Spleen (tissue), 7 donors: ENCODE data around the gene RHOT2.

Source experiments
- CTCF ChIP-seq, 11 experiments: fragments of 200-600 bp in 7 of 11; fragments of 450-650 bp in 4 of 11; sonication (generic) in 4 of 11; IDR thresholded peaks in 8 of 11; conservative IDR thresholded peaks in 3 of 11; 1 replicate in 7 of 11; 2 replicates in 4 of 11; pipeline versions ENCODE4 v1.4.0 to v1.8.0; 2016 to 2021; ENCODE audit warnings: antibody characterized with exemption in 11 of 11, inconsistent platforms in 4 of 11, mild to moderate bottlenecking in 1 of 11
- POLR2A ChIP-seq, 3 donors: fragments of 450-650 bp; IDR thresholded peaks; one replicate each; pipeline ENCODE4 v1.5.1; 2017; ENCODE audit warnings: antibody characterized with exemption in 3 of 3, mild to moderate bottlenecking in 1 of 3
- POLR2AphosphoS5 ChIP-seq, 3 donors: sonication (generic); formaldehyde crosslinking; IDR thresholded peaks; one replicate each; pipeline ENCODE4 v1.5.1; 2017; ENCODE audit warnings: antibody characterized with exemption in 3 of 3
- donor health status: DM: no; HTN: no; CAD: no; lungs with moderate emphysema.
- donor health status: DM: no; HTN: no; CAD: no.
- donor health status: DM: no; HTN: no; CAD: no.

- no peak for TF ChIP-seq CTCF (IDR thresholded peaks at IDR 0.05 in 8 of 11, conservative IDR thresholded peaks at IDR 0.05 in 3 of 11)
- TF ChIP-seq POLR2A (IDR thresholded peaks at IDR 0.05), result no peak
- peak; percentile 25 to 72 (median 56) for TF ChIP-seq POLR2AphosphoS5 (IDR thresholded peaks at IDR 0.05)
These were observed 25.5 kb upstream of the RHOT2 start for GRCh38 chr16:642189-643049.
